T-helper 9 cell (primary cell): Measurements from ENCODE around the gene NUB1.

Experiments
- DNase-seq: peaks from one replicate; pipeline ENCODE4 v3.0.0-alpha.2; 2020

NUB1 gene

DNA sequence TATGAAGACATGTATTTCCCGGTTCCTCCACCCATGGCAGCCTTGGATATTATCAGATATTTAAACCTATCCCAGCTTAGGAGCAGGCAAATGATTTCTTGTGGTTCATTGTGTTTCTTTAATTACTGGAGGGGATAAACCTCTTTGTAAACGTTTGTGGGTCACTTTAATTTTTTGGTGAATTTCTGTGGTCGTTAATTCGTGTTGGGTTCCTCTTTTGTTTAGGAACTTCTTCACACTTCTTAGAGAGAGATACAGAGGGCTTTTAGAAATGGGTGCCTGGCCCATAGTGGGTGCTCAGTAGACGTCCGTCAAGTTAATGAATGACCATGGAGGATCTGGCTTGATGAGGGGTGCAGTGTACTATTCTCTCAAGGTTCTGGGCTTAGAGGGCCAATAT, 27.2 kb upstream of the NUB1 start:
- DNase-seq = no peak

DNA sequence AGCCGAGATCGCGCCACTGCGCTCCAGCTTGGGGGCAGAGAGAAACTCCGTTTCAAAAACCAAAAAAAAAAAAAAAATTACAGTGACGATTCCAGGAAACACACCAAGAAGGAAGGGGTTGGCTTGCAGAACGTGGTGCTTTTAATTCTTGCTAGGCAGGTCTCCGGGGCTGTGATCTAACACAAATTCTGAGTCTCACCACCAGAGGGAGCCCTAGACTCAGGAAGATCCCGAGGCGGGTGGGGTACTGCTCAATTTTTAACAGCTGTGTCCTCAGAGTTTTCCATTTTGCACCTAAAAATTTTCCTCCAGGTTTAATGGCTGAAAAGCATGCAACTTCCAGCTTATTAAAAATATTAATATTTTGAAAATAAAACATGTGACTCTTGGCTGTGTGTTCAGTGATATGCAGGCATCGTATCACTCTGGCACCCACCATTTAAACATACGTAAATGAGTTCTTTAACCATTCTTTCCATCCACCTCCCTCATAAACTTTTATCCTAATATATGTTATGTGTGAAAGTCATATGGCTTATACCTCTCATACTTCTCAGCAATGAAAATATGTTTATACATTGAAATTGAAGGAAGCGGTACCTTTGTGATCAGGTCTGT, 26.5 kb upstream of the NUB1 start:
- peak; percentile 74 for DNase-seq

DNA sequence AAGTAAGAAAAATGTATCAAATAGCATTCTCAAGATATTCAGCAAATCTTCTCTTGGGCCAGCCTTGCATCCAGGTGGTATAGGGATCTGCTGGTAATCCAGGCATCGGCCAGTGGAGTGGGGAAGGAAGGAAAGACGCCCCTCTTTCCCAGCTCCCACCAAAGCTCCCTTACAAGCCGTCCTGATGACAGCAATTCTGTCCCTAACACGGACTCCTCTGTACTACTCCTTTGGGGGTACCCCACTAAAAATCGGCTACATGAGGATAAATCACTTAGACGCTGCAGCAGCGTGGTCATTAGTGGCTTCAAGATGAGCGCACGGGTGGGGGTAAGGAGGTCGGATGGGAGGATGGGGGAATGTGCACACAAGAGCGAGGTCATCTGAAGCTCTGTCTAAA, 24.7 kb upstream of the NUB1 start:
- no peak for DNase-seq

DNA sequence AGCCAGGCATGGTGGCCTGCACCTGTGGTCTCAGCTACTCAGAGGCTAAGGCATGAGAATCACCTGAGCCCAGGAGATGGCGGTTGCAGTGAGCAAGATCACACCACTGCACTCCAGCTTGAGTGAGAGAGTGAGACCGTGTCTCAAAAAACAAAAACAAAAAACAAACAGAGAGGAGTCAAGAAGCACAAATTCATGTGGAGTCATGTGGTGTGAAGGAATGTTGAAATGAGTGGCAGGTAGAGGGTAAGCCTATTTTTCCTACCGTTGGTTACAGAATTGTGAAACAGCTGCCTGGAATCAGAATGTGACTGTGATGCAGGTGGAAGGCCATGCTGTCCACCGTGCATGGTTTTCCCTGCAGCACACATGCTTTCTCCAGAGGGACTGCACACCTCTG, 23.7 kb upstream of the NUB1 start:
- no peak for DNase-seq

DNA sequence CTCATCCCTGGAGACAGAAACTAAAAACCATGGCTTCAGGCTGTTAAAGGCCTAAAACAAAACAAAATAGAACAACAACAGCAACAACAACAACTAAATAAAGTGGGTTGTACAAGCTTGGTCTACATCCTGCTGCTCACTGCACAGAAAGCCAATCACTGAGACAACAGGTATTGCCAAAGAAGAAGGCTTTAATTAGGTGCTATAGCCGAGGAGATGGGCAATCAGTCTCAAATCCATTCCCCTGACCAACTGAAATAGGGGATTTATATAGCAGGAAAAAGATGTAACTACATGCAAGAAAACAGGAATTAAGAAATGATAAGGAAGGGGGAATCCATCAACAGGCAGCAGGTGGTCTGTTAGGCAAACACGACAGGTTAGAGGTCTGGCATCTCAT, 22.4 kb upstream of the NUB1 start:
- DNase-seq = no peak

DNA sequence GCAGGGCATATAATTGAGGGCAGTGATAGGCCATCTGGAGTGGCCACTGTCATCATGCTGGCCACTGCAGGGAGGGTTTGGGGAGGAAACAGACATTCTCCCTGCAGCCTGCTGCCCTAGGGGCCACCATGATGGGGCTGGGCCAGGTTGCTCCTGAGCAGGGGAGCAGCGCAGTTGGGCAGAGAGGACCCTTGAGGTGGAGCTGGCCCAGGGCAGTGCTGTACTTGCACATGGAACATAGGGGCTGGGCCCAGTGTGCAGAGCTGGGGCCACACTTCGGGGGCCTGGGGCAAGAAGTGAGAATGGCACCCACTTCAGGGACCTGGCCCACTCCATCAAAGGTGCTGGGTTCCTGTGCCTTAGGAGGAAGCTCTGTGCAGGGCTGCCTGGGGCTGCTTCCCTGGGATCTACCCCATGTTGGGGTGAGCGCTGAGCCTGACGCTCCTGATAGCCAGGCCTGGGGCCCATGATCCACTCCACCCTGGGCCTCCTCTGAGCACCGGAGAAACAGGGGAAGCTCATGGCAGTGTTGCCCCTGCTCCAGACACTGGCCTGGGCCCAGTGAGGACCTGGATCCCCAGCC, 21.3 kb upstream of the NUB1 start:
- DNase-seq = no peak

DNA sequence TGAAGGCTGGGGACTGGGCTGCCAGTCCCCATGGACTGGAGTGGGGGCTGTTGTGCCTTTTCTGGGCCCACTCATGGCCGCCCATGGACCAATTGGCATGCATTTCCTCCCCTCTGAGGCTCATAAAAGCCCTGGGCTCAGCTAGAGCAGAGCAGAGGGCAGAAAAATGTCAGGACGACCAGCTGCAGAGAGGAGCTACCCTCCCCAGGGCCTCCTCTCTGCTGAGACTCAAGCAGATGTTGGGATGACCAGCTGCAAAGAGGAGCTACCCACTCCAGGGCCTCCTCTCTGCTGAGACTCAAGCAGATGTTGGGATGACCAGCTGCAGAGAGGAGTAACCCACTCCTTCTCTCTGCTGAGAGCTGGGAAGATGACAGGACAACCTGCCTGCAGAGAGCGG, 20.3 kb upstream of the NUB1 start:
- no peak for DNase-seq

DNA sequence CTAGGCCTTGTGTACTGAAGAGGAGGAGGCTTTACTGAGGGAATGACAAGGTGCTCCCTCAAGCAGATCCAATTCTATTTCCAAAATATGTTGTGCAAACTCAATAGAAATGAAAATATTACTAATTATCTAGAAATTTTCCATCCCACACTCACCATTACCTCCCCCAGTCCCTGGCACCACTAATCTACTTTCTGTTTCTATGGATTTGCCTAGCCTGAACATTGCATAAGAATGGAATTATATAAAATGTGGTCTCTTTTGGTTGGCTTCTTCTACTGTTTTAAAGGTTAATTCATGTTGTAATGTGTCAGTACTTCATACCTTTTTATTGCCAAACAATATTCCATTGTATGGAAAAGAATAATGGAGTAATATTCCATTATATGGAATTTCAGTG, 18.7 kb upstream of the NUB1 start:
- DNase-seq = no peak

DNA sequence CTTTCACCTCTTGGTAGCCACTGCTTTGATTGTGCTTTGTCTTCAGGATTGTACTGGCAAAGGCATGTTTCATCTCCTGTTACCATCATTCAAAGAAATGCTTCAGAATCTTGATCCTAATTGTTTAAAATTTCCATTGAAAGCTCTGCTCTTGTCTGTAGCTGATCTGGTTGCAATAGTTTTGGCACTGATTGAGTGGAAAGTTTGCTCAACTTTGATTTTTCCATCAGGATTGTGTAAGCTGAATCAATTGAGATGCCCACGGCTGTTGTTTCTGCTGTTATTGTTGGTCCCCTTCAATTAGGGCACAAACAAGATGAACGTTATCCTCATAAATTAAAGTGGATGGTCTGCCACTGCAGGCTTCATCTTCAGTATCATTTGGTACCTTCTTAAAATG, 14.6 kb upstream of the NUB1 start:
- DNase-seq = no peak

DNA sequence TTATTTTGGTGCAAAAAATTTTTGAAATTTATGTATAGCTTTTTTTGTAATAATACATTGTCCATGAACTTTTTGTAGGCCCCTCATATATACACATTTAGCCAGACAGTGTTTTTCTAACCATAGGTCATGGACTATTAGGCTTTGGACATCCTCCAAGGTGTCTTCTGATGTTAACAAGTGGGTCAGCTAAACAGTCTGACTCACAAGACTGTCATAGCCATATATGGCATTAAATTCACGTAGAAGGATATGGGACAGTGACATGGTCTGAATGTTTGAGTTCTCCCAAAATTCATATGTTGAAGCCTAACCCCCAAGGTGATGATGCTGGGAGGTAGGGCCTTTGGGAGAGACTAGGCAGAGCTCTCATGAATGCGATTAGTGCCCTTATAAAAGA, 14.0 kb upstream of the NUB1 start:
- no peak for DNase-seq

DNA sequence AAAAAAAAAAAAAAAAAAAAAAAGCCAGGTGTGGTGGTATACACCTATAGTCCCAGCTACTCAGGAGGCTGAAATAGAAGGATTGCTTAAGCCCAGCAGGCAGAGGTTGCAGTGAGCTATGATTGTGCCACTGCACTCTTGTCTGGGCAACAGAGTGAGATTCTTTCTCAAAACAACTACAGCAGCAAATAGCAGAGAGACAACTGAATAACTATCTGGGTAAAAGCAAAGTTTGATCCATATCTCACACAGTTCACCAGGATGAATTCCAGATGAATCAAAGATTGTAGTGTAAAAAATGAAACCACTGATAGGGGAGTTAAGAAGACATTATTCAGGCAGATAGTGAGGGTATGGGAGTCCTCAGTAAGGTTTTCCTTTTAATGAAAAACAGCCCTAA, 11.4 kb upstream of the NUB1 start:
- DNase-seq = no peak

DNA sequence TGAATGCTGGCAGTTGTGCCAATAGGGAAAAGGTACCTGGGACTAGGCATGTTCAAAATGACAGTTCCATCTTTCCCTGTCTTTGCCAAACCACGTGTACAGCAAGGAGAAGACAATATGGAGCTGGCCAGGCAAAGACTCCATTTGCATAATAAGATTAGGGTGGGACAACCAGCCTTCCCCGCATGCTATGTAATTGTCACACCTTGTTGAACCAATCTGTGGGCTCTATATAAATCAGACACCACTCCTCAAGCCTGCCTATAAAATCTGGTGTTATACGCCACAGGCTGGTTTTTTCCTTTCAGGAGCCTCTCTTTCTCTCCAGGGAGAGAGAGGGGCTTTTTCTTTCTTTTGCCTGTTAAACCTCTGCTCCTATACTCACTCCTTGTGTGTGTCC, 11.0 kb upstream of the NUB1 start:
- no peak for DNase-seq

DNA sequence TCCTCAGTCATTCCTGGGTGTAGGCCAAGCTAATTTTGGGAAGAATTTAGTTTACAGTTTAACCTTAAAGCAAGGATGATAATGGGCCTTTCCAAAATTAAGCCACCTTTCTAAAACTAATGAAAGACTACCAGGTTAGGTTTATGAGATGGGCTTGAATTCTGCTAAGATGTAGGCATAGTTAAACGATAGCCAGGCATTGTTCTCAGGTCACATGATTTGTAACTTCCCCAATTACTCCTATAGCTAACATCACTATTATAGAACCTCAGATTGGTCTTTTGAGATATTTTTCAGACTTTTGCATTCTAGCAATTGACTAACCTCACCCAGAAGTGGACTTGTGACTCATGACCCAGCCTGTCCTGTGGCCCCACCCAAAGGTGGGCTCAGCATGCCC, 7.0 kb upstream of the NUB1 start:
- DNase-seq = no peak

DNA sequence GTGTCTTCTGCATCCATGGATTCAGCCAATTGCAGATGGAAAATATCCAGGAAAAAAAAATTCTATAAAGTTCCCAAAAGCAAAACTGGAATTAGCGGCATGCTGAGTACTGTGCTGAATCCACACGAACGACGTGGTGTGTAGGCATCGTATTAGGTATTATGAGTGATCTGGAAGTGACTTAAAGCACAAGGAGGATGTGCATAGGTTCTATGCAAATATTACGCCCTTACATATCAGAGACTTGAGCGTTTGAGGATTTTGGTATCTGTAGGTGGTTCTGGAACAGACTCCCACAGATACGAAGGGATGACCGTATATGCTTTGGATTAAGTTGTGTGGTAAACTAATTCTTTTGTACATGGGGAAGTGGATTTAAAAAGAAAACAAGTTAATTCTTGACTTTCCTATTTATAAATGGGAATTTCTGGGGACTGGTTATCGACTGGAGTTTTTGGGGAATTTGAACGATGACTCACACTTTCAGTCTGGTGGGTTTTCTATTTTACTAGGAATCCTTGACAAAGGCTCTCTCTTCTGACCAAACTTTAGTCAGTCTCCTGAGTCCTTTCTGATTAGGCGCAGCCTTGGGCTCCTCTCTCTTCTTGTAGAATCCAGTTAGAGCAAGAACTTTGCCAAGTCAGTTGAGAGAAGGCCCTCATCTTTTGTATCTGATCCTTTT, 5.4 kb upstream of the NUB1 start:
- DNase-seq = no peak

DNA sequence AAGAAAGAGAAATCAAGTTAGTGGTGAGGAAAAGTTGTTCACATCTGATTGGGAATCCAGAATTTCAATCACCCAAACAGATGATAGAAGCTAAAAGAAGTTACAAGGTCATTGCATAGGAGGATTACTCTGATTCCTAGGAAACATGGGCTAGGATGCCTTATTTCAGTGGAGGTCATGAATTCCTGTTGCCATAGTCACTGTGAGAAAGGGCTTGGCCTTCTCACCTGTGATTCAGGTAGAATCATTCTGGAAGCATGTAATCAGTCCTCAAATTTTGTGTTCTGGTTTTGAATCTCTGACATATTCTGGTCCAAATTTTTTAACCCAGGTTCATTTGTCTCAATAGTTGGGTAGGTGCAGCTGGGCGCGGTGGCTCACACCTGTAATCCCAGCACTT, 4.3 kb upstream of the NUB1 start:
- DNase-seq = no peak

DNA sequence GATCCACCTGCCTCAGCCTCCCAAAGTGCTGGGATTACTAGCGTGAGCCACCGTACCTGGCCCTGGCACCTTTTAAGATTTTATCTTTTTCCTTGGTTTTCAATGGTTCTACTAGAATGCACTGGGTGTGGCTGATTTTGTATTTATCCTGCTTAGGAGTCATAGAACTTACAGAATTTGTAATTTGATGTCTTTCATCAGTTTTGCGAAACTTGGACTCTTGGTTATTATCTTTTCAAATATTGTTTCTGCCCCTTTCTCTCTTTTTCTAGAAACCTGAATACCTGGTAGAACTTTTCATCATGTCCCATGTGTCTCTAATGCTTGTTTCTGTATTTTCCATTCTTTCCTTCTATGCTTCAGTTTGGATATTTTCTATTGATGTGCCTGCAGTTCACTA, 2.8 kb upstream of the NUB1 start:
- no peak for DNase-seq

DNA sequence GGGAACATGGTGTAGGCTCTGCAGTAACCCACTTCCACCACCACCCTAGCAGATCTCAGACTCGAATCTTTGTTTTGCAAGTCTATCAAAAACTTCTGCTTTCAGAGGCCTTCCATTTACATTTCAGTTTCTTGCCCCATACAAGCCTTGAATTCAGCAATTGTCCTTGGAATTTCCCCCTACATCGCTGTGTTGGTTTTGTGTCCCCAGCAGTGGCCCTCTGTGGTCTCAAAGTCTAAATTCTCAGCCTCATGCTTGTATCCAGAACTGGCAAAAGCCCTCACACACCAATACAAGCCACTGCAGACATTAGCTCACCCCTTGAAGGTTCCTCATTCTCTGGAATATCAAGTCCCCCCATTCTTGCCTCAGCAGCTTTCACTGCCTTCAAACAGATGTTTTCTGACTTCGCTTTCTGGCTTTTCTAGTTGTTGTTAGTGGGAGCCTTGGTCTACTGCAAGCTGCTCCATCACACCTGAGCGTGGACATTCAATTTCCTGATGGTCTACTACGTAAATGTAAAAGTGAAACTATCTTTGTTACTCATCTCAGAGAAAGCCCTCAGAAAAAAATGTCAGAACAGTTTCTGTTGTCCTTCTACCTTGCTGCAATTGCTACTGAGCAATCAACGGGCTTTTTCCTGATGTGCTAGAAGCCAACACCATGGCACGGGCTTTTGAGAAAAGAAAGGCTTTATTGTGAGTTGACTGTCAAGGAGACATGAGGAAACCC, 1.8 kb upstream of the NUB1 start:
- no peak for DNase-seq

DNA sequence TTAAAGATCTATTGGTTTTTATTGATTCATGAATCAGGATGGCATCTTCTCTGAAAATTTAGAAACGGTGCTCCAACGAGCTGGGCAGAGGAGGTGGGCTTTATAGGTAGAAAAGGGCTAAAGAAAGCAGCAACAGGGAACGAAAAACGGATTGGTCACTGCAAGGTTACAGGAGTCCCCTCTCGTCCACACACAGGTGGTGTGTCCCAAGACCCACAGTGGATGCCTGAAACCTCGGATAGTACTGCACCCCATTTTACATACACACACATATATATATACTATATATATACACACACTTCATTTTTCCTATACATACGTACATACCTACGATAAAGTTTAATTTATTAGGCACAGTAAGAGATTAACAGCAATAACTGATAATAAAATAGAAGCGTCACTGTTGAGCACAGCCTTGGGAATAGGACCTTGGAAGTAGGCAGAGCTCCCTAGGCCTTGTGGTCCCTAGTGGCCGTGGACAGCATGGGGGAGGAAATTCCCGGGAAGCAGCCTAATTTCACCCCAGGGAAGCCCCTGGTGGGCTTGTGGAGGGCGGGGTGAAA, 737 bp upstream of the NUB1 start:
- no peak for DNase-seq

DNA sequence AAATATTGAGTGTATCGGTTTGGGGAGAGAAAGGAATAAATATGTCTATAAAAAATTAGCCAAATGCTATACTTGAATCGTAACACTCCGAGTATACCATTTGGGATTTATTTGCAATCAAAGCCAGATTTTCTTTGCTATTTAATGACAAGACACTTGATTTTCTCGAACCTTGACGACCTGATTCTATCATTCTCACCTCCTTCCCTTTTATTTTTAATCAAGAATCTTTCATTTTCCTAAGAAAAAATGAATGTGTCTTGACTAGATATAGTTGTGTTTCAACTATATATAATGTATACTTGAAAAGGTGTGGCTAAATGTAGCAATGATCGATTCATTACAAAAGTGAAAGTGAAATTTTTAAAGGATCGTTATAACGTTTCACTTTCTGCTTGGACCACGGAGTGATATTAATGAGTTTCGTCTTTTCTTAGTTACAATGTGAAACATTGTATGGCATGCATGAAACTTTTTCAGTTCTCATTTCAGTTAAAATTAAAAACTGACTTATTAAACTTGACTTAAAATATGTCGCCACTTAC, 562 bp downstream of the NUB1 start:
- no peak for DNase-seq

DNA sequence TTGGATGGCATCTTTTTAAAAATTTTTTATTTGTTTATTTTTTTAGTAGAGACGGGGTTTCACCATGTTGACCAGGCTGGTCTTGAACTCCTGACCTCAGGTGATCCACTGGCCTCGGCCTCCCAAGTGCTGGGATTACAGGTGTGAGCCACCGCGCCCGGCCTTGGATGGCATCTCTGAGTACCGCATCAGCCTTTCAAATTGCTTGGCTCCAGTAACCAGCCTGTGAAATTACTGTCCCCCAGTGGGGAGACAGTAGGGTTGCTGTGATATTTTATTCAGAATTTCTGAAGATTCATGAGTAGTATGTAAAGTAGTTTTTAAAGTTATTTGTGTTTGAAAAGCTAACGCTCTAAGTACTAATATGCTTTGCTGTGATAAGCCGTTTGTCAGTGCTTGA, 1.2 kb downstream of the NUB1 start:
- no peak for DNase-seq

DNA sequence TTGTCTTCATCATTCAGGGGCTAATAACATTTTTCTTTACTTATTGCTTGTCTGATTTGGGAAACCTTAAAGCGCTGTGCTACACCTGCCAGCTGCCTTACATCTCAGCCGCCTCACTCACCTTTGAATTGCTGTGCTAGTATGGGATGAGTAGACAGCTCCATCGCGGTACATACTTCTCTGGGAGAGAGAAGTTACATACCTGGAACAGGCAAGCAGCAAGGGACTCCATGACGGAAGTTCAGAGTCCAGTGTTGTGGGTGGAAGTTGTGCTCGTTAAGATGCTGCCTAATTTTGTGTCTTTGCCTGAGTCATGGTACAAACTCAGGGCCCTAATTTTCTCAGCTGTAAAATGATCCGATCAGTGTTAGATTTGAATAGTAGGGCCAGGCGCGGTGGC, 1.9 kb downstream of the NUB1 start:
- no peak for DNase-seq

DNA sequence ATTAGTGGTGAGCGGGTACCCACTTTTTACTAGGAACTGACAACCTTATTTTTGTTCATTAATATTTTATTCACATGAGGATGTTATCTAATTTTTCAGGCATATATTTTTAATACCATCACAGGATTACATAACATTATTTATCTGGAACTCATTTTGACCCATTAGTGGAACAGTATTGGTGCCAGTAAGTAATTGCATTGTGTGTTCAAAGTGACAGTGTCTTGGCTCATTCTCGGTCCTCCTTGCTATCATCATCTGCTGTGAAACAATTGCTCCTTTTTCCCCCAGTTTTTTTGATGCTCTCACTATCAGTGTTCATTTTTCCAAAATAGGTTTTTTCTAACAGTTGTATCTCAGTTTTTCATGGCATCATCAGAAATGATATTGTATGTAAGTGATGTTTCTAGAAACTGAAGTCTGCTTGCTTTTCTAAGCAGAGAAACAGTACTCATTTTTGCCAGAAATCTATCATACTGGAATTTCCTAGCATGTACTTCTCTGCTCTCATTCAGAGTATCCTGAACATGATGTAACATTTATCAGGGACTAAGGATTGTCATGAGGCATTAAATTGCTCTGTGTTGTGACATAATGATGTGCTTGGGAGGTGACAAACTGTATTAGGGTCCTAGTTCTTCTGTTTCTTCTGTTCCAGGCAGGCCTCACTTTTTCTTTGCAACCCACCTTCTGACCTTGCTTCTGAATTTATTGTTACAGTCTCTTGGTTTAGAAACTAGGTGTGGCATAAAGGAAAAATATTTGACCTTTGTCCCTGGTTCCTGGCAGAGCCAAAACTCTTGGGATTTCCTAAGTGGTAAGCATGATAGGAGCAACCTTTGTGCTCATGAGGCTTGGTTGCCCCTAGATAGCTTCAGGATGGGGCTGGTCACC, 4.2 kb downstream of the NUB1 start:
- no peak for DNase-seq

DNA sequence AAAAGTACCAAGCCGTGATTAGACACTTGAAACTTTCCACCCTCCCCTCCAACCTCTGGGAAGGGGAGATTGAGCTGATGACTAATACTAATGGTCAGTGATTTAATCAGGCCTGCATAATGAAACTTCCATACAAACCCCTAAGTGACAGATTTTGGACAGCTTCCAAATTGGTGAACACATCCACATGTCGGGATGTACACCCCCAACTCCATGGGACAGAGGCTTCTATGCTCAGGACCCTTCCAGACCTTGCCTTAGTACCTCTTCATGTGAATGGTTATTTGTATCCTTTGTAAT, 4.8 kb downstream of the NUB1 start:
- DNase-seq = no peak
